ENCODE data around the gene TXLNA.

Gene TXLNA

DNA sequence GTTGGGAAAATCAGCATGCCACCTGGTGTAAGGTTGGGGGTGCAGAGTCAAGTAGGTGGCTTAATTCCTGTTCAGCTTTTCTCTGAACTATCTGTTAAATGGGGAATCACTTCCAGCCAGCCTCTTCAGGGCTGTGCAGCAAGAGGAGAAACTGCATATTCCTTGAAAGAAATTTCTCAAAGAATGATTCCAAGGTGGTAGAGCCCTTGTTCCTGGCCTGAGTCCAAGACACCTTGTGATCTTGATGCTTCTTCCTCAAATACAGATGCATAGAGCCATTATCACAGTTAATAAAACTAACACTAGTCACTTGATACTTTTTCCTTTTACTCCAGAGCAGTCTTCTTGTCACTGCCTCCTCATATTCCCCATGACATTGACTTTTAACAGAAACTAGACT, 5.2 kb downstream of the TXLNA start:
- no peak overlapping the region for H3K4me3 ChIP-seq (ENCODE audit: low read depth, low read length)
- no peak for DNase-seq (ENCODE audit: low read depth)
- TF ChIP-seq, protein P1, sequence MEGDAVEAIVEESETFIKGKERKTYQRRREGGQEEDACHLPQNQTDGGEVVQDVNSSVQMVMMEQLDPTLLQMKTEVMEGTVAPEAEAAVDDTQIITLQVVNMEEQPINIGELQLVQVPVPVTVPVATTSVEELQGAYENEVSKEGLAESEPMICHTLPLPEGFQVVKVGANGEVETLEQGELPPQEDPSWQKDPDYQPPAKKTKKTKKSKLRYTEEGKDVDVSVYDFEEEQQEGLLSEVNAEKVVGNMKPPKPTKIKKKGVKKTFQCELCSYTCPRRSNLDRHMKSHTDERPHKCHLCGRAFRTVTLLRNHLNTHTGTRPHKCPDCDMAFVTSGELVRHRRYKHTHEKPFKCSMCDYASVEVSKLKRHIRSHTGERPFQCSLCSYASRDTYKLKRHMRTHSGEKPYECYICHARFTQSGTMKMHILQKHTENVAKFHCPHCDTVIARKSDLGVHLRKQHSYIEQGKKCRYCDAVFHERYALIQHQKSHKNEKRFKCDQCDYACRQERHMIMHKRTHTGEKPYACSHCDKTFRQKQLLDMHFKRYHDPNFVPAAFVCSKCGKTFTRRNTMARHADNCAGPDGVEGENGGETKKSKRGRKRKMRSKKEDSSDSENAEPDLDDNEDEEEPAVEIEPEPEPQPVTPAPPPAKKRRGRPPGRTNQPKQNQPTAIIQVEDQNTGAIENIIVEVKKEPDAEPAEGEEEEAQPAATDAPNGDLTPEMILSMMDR (IDR thresholded peaks at IDR 0.05; ENCODE audit: control insufficient read depth, extremely low read depth, insufficient read depth), result no peak

- DNase-seq (ENCODE audit: low read depth), result no peak
- TF ChIP-seq, protein P1 (IDR thresholded peaks at IDR 0.05; ENCODE audit: control insufficient read depth, extremely low read depth, insufficient read depth), result no peak
- H3K4me3 ChIP-seq (ENCODE audit: low read depth, low read length), result no peak overlapping the region
These were observed 6.6 kb downstream of the TXLNA start for GRCh38 chr1:32186077-32186476.

- TF ChIP-seq, protein P1 (IDR thresholded peaks at IDR 0.05; ENCODE audit: control insufficient read depth, extremely low read depth, insufficient read depth), result no peak
- no peak overlapping the region for H3K4me3 ChIP-seq (ENCODE audit: low read depth, low read length)
- DNase-seq (ENCODE audit: low read depth), result no peak
These were observed 7.0 kb downstream of the TXLNA start for GRCh38 chr1:32186491-32186890.

DNA sequence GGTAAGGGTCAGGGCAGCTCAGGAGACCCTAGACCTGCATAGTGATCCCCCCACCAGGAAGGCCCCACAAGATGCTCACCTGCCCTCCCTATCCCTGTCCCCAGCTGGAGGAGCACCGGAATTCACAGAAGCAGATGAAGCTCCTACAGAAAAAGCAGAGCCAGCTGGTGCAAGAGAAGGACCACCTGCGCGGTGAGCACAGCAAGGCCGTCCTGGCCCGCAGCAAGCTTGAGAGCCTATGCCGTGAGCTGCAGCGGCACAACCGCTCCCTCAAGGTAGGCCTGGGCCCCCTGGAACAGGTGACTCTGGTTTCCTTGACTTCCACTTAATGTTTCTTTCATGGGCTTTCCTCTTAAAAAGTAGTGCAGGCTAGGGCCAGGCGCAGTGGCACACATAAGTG, 8.4 kb downstream of the TXLNA start:
- no peak overlapping the region for H3K4me3 ChIP-seq (ENCODE audit: low read depth, low read length)
- TF ChIP-seq, protein P1 (IDR thresholded peaks at IDR 0.05; ENCODE audit: control insufficient read depth, extremely low read depth, insufficient read depth), result no peak
- no peak for DNase-seq (ENCODE audit: low read depth)

GRCh38 chr1:32192220-32192948, 12.9 kb downstream of the TXLNA start:
- no peak overlapping the region for H3K4me3 ChIP-seq (ENCODE audit: low read depth, low read length)
- TF ChIP-seq, protein P1 (IDR thresholded peaks at IDR 0.05; ENCODE audit: control insufficient read depth, extremely low read depth, insufficient read depth), result no peak
- no peak for DNase-seq (ENCODE audit: low read depth)

- TF ChIP-seq, protein P1 (IDR thresholded peaks at IDR 0.05; ENCODE audit: control insufficient read depth, extremely low read depth, insufficient read depth), result no peak
- DNase-seq (ENCODE audit: low read depth), result no peak
- no peak overlapping the region for H3K4me3 ChIP-seq (ENCODE audit: low read depth, low read length)
These were observed 15.5 kb downstream of the TXLNA start for GRCh38 chr1:32194984-32195383.

- DNase-seq (ENCODE audit: low read depth), result no peak
- TF ChIP-seq, protein P1 (IDR thresholded peaks at IDR 0.05; ENCODE audit: control insufficient read depth, extremely low read depth, insufficient read depth), result no peak
- no peak overlapping the region for H3K4me3 ChIP-seq (ENCODE audit: low read depth, low read length)
These were observed 16.1 kb downstream of the TXLNA start for GRCh38 chr1:32195531-32195930.
